ENCODE results near the gene RSPH9.

Gene RSPH9, protein sequence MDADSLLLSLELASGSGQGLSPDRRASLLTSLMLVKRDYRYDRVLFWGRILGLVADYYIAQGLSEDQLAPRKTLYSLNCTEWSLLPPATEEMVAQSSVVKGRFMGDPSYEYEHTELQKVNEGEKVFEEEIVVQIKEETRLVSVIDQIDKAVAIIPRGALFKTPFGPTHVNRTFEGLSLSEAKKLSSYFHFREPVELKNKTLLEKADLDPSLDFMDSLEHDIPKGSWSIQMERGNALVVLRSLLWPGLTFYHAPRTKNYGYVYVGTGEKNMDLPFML

GRCh38 chr6:43644940-43645612, at the start of gene RSPH9:
Gene RSPH9, plus strand, starts transcription at chr6:43645036. Its CDS starts 63 bp downstream, at chr6:43645099.
- TF ChIP-seq, protein P1, sequence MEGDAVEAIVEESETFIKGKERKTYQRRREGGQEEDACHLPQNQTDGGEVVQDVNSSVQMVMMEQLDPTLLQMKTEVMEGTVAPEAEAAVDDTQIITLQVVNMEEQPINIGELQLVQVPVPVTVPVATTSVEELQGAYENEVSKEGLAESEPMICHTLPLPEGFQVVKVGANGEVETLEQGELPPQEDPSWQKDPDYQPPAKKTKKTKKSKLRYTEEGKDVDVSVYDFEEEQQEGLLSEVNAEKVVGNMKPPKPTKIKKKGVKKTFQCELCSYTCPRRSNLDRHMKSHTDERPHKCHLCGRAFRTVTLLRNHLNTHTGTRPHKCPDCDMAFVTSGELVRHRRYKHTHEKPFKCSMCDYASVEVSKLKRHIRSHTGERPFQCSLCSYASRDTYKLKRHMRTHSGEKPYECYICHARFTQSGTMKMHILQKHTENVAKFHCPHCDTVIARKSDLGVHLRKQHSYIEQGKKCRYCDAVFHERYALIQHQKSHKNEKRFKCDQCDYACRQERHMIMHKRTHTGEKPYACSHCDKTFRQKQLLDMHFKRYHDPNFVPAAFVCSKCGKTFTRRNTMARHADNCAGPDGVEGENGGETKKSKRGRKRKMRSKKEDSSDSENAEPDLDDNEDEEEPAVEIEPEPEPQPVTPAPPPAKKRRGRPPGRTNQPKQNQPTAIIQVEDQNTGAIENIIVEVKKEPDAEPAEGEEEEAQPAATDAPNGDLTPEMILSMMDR (IDR thresholded peaks at IDR 0.05; ENCODE audit: control insufficient read depth, extremely low read depth, insufficient read depth): no peak
- H3K4me3 ChIP-seq (ENCODE audit: low read depth, low read length): no peak within 1 kb of the TSS
- no peak for DNase-seq (ENCODE audit: low read depth)

GRCh38 chr6:43600595-43600994, 44.2 kb upstream of the RSPH9 start:
- H3K4me3 ChIP-seq (ENCODE audit: low read depth, low read length): no peak overlapping the region
- TF ChIP-seq, protein P1 (IDR thresholded peaks at IDR 0.05; ENCODE audit: control insufficient read depth, extremely low read depth, insufficient read depth): no peak
- DNase-seq (ENCODE audit: low read depth): no peak

- no peak for DNase-seq (ENCODE audit: low read depth)
- no peak overlapping the region for H3K4me3 ChIP-seq (ENCODE audit: low read depth, low read length)
- TF ChIP-seq, protein P1 (IDR thresholded peaks at IDR 0.05; ENCODE audit: control insufficient read depth, extremely low read depth, insufficient read depth): no peak
These were observed 40.7 kb upstream of the RSPH9 start for GRCh38 chr6:43604174-43604573.

GRCh38 chr6:43606019-43606418, 38.8 kb upstream of the RSPH9 start:
- TF ChIP-seq, protein P1 (IDR thresholded peaks at IDR 0.05; ENCODE audit: control insufficient read depth, extremely low read depth, insufficient read depth): no peak
- no peak overlapping the region for H3K4me3 ChIP-seq (ENCODE audit: low read depth, low read length)
- no peak for DNase-seq (ENCODE audit: low read depth)

- TF ChIP-seq, protein P1 (IDR thresholded peaks at IDR 0.05; ENCODE audit: control insufficient read depth, extremely low read depth, insufficient read depth): peak; percentile 73
- H3K4me3 ChIP-seq (ENCODE audit: low read depth, low read length): no peak overlapping the region
- DNase-seq (ENCODE audit: low read depth): peak; percentile 46
These were observed 36.5 kb upstream of the RSPH9 start for GRCh38 chr6:43608310-43608763.

DNA sequence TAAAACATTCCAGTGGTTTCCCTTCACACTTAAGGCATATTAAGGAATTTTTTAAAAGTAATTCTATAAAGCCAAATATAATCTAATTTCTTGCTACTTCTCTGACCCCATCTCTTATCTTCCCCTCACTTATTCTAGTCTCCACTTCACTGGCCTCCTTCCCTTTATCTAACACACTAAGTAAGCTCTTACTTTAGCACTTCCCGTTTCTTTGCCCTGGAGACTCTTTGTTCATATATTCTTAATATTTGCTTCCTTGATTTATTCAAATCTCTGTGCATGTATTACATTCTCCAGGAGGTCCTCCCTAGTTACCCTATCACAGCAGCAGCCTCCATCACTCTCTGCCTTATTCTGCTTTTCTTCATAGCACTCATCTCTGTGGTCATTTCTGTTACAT, 36.0 kb upstream of the RSPH9 start:
- TF ChIP-seq, protein P1 (IDR thresholded peaks at IDR 0.05; ENCODE audit: control insufficient read depth, extremely low read depth, insufficient read depth): no peak
- DNase-seq (ENCODE audit: low read depth): no peak
- no peak overlapping the region for H3K4me3 ChIP-seq (ENCODE audit: low read depth, low read length)

Measured in LNCaP clone FGC (cell line).